Embryonic facial prominence (tissue), 1 donor: ENCODE measurements around the gene CRABP1.
A peak's percentile ranks its signal among the peaks of the same experiment; 100 is the strongest.
"Not testable (repeated sequence)": the region's sequence is repeated elsewhere in the genome, so short reads cannot be mapped to it uniquely, and the experiment has no call there.

ENCODE experiments used
- DNase-seq: peaks from one replicate; pipeline ENCODE4 v3.0.0-alpha.2; 2016; ENCODE audit errors: extremely low spot score

CRABP1 gene

DNA sequence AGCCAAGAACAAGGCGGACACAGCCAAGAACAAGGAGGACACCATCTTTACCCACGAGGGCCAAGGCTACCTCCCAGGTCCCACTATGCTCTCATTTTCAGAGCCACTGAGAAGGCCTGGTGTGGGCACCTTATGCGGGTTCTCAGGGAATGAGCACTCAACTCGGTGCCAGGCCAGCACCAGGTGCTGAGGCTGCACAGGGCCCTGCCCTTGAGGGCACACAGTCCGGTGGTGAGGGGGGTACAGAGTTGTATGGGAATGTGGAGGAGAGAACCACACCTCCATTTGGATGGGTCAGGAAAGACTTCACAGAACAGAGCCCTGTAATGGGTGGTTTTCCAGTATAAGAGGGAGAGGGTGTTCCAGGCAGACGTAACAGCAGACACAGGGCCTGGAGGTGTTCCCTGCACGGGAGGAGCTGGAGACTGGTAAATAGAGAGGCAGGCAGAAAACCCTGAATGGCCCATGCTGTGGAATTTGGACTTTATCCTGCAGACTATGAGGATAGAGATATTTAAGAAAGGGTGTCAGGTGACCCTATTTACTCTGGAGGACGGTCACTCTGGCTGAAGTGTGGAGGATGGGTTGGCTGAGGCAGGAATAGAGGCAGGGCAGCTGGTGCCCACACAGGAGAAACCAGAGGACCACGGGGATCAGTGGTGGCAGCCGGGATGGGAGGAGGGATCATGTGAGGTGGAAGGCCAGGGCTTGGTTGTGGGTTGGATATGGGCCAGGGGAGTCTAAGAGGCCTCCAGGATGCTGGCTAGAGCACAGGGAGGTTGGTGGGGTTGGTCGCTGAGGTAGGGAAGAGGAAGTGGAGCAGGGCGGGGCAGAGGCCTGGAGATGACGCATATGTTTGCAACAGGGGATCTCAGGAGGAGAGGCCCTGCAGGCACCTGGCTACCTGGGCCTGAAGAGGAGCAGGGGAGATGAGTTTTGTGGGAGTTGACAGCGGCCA, 34.6 kb downstream of the CRABP1 start:
- DNase-seq: no peak

DNA sequence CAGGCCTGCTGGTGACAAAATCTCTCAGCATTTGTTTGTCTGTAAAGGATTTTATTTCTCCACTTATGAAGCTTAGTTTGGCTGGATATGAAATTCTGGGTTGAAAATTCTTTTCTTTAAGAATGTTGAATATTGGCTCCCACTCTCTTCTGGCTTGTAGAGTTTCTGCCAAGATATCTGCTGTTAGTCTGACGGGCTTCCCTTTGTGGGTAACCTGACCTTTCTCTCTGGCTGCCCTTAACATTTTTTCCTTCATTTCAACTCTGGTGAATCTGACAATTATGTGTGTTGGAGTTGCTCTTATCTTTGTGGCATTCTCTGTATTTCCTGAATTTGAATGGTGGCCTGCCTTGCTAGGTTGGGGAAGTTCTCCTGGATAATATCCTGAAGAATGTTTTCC, 40.0 kb downstream of the CRABP1 start:
- not testable (repeated sequence) for DNase-seq

DNA sequence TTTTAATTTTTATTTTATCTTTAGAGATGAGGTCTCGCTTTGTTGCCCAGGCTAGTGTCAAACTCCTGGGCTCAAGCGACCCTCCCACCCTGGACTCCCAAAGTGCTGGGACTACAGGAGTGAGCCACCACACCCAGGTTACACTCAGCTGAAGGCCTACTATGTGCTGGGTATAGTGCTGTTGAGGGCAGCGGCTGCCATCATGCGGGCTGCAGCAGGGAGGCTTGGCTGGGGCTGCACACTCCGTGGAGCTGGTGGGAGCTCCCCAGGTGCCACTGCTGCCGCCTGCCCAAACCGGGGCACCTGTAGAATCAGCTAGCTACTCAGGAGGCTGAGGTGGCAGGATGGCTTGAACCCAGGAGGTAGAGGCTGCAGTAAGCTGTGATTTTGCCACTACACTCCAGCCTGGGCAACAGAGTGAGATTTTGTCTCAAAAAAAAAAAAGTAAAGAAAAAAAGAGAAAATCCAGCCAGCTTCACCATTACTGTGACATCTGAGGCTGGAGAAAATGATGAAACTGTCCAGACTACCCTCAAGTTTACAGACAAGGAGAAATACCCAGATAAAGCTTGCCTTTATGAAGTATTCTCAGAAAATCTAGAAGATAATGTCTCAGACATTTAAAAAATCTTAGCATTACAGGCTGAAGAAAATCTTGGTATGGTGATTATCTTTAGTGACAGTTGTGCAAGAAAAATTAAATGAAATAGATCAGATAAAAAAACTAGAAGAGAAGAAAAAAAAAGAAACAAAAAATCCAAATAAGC, 42.1 kb downstream of the CRABP1 start:
- no peak for DNase-seq

DNA sequence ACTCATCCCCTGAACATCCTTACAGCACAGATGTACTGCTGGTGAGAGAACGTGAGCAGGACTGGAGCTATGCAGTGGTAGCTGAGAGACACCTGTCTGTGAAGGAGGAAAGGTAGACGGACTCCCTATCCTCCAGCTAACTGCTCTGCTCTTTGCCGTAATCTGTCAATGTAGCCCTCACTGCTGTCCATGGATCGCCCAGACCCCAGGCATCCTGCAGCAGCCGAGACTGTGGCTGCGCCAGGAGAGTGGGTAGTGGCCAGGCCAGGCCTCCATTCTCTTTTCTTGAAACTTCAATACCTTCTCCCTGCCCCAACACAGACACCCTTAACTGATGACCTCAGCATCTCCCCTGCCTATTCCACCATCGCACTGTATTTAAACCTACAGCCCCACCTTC, 44.5 kb downstream of the CRABP1 start:
- no peak for DNase-seq

DNA sequence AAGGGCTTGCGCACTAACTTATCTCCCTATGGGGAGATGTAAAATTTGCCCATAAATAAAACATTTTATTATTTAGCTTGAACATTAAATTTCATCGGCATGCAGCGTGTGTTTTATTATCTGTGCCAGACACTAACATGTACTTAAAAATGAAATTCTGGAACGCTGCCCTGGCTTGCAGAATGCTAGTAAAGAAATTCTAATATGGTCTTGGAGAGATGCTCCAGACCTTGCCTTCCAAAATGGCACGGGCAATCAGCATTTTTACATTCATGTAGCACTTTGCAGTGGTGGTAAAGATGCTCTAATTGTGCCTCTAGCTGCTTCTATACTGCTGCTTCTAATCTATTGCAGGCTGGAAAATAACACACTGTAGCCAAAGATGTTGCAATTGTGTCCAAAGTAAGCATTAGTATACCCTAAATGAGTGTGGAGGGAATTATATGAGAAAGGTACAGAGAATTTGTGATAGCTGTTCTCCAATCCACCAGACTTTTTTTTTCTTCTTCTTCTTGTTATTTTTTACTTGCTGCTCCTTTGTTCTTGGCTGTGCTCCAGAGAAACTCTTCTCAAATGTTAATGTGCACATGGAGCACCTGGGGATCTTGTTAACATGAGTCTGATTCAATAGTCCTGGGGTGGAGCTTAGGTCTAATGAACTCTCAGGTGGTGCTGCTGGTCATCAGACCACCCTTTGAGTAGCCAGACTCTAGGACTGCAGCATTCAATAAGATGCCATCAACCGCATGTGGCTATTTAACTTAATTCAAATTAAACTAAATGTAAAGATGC, 47.3 kb downstream of the CRABP1 start:
- peak; percentile 49 for DNase-seq

DNA sequence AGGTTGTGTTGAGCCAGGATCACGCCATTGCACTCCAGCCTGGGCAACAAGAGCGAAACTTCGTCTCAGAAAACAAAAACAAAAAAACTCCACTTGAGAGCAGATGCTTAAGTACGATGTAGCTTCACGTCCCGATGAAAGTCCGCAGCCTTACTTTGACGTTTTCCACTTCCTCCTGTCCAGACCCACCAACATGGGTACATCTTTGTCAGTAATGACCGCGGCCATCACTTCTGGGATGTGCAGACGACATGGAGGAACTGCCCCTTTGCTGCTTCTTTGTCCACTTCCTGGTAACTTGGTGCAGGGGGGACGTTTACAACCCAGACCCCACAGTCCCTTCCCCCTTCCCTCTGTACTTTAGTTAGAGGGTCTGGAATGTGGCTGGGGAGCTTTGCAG, 48.7 kb downstream of the CRABP1 start:
- no peak for DNase-seq

DNA sequence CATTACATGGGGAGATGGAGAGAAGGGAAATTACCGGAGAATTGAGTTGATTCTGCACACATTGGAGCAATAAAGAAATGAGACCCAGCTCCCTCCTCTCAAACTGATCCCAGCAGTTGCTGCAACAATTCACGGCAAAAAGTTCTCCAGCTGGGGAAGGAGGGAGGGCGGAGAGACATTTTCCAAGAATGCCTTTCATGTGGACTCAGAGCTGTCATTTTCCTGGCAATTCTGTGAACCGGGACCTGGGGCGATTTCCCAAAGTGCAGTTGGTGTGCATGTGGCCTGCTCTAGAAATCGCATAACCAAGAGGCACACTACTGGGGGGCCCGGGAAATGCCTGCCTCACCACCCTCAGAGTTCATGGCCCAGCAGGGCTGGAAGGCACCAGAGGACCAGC, 49.2 kb downstream of the CRABP1 start:
- peak; percentile 81 for DNase-seq

DNA sequence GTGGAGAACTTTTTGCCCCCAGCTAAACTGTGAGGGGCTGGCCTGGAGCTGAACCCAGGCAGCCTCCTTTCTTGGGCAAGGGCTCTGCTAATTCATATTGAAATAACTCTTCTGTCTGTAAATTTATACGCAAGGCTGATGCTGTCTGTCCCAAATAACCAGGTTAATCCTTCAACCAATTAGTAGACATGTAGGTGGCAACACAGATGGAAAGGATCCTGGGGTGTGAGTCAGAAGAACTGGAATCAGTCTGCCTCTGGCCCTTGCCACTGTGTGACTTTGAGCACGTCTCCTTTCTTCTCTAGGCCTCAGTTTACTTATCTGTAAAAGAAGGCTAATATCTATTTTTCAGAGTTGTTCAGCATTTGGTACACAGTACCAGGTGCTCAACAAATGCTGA, 49.6 kb downstream of the CRABP1 start:
- DNase-seq: no peak

DNA sequence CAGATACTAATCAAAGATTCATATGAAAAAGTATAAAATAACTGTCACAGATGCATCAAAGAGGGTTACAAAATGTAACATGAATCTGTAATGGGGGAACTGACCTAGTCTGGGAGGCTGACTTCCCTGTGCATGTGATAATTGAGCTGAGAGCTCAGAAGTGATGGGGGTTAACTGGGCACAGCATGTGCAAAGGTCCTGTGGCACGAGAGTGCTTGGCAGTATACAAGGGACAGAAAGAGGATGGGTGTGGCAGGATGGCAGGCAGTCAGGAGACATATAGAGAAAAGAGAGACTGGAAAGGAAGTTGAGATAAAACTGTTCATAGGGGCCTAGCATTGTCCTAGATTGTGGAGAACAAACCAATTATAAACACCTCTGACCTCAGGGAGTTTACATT, 50.1 kb downstream of the CRABP1 start:
- no peak for DNase-seq

DNA sequence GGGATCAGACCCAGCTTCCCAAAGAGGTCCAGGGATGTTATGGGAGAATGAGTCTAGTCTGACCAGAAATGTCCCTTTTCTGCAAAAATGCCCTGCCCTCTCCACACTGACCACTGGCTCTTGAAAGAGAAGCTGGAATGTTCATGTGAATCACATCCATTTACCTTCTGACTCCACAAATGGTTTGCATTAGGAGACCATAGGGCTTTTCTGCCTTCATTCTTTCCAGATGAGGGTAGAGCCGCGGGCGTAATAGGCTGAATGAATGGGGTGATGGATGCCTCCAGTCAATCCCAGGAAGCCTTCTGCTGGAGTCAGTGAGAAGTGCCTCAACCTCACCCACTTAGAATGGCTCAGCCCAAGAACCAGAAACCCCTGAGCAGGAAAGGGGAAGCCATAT, 50.7 kb downstream of the CRABP1 start:
- no peak for DNase-seq

DNA sequence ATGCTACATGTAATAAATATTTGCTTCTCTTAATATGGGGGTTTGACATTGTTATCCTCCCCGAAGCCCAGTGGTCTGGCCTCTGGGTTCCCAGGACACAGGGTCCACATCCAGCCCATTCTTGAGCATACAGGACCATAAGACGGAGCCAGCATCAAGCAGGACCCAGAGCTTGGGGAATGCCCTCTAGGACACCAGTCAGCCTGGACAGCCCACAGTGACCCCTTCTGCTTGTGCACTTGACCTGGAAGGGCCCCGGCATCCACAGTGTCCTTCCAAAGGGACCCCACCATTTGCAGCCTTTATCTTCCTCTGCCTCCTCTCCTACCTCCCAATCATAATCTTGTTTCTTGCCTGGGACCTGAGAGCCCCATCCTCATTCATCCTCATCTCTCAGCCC, 51.6 kb downstream of the CRABP1 start:
- no peak for DNase-seq

DNA sequence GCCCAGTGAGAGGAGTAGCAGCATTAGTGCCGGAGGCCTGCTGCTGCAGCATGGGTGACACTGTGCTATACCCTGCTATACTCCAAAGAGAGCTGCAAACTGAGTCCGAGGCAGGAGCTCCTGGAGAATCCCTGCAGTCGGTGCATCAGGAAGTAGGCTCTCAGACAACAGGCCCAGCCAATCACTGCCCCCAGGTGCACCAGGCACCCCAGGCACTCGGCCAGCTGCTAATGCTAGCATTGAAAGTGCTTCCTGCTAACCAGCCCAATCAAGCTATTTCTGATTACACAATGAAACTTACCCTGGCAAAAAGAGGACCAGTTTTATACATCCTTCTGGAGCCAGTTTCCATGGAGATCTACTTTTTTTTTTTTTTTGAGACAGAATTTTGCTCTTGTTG, 52.3 kb downstream of the CRABP1 start:
- DNase-seq: no peak

DNA sequence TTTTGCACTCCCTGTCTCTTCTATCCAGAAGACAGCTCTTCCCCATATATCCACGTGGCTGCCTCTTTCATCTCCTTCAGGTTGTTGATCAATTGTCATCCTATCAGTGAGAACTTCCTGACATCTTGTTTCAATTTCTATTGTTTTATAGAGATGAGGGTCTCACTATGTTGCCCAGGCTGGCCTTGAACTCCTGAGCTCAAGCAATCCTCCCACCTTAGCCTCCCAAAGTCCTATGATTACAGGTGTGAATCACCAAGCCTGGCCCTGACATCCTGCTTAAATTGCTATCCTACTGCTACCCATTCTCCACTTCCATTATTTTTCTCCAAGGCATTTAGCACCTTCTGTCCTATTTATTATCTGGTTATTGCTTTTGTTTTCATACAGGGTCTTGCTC, 53.0 kb downstream of the CRABP1 start:
- DNase-seq: no peak

DNA sequence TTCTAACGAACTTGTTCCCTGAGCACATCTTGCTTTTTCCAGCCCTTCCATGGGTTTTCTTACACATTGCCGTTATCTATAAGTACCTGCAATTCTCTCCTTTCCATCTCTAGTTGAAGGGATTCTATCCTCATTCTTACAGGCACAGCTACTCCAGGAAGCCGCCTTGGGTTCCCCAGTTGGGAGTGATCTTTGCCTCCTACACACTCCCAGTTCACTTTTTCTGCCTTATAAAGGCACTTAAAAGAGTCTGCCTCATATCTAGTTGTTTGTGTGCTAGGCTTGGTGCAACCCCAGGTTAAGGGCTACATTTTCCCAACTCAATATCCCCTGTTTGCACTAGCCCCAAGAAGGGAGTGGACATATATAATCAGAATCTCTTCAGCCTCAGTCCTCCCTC, 53.9 kb downstream of the CRABP1 start:
- no peak for DNase-seq

DNA sequence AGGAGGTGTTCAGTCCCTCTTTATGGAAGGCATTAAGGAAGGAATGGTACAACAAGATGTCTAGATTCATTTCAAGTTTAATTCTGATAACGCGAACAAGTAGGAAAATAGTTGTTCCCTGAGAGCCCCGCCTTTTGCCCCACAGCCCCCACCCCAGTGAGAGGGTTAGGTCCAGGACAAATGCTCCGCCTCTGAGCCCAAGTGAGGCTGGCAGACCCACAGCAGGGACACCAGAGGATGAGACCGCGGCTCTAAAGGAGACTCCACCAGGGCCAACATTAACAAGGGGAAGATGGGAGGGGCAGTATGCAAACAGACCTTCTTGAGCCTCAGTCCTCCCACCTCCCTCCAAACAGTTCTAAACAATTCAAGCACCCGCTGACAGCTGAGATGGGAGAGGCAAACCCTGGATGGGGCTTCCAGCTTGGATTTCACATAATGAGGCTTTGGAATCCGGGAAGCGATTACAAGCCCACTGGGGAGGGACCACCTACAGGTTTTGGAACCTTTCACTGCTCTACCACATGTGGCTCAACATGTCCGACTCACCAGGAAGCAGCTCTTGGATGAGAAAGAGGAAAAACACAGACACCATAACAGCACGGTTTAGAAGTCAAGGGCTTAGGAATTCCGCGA, 54.9 kb downstream of the CRABP1 start:
- DNase-seq: peak; percentile 59

DNA sequence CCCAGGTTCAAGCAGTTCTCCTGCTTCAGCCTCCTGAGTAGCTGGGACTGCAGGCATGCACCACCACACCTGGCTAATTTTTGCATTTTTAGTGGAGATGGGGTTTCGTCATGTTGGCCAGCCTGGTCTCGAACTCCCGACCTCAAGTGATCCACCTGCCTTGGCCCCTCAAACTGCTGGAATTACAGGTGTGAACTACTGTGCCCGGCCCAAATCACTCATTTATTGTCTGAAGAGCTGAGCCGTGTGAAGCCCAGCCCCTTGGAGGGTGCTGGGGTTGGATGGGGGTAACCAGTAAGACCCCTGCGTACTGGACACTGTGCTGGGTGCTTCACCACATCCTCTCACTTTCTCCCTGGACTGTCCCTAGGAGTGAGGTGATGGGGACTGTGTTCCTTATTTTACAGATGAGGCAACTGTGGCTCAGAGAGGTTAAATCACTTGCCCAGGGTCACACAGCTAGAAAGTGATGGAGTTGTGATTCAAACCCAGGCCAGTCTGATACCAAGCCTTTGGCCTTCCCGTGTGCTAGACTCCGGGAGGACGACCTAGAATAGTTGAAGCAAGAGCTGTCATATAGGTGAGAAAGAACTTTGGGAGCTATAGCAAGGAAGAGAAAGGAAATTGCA, 56.1 kb downstream of the CRABP1 start:
- no peak for DNase-seq

DNA sequence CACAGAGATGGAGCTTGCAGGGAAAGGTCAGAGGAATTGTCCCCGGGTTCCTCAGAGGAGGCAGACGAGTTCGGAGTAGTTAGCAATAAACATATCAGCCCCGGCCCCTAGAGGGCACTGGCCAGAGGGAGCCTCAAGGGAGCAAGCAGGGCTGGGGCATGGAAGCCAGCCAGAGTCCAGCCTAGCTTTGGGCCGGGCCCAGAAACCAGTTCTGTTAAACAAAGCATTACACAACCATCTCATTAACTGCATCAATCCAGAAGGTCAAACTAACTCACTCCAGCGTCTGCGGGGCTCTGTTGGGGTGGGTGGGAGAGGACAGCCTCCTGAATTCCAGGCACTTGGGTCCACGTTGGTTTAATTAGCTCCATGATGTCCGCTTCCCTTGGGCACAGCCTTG, 56.8 kb downstream of the CRABP1 start:
- no peak for DNase-seq

DNA sequence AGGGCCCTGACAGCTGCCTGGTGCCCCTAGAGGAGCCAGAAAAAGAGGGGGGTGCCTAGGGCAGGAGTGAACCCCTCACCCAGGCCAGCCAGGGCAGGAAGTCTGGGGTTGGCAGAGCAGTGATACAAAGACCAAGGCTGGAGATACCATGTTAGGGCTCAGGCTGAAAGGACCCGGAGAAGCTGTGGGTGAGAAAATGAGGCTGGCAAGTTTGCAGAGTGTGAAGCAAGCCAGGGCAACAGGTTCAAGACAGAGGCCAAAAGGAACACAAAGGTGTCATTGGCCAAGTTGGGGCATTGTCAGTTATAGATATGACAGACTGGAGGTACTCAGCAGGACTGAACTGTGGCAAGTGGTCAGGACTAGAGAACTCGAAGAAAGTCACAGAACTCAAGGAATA, 57.2 kb downstream of the CRABP1 start:
- DNase-seq: no peak
